ENCODE measurements around the gene RFTN1. TPM values are rescaled to one million over a fixed set of nuclear protein-coding genes. Genes with fewer than 3 reads are reported as not detected.

The RFTN1 gene
- total and polyA plus RNA-seq, 12 donors, result 8.3 to 35.7 (median 17.4) TPM

DNA sequence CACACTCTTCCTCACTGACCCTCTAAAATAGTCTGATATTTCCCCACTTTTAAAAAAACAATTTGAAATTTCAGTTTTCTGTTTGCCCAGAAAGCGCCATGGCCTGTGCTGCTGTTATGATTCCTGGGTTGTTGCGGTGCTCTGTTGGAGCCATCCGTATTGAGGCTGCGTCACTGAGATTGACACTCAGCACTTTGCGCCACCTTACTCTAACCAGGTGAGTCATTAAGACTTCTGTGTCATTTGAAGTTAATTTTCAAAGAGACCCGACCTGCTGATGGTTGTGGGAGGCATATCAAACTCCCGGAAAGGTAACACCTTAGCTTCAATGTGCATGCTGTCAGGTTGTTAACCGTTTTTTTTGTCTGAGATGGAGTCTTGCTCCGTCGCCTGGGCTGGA is 242.6 kb downstream of the RFTN1 start:
- WGBS, 4 donors, result 83 to 96% (median 94%) methylated on average over 10 of the region's 10 CpGs

DNA sequence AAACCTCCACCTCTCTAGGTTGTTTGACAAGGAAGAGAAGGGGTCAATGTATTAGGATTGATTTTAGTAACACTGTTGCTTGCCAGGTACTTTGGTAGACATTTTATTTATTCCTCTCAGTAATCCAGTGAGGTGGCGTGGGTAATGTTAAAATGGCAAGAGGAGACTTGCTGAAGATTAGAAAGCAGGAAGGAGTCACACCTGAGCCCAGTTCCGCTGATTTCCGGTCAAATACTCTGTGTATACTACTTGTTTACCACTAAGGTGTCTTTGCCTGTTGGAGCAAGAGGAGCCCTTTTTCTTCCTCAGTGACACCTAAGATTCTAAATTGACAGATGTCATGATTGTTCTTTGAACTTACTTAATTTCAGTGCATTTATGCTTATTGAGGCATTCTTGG is 246.8 kb downstream of the RFTN1 start:
- intact Hi-C loops (cut with DNase I), result loop anchor here (2.0 to 5.0 kb wide), 2 partner anchors 284 to 286 kb away; no protein-coding TSS in a partner anchor
- no peak for DNase-seq
- H3K4me1 ChIP-seq (replicated peaks in 1 of 2), result peaks cover 12 to 51% of the 10 kb centered on the region in 2 donors
- WGBS, 4 donors, result 86 to 95% (median 89%) methylated on average over 3 of the region's 3 CpGs
- H3K9me3 ChIP-seq (replicated peaks in 1 of 3), result no peaks in the 10 kb centered on the region
- no peak overlapping the region for H3K4me3 ChIP-seq
- no peaks in the 10 kb centered on the region for H3K27me3 ChIP-seq
- TF ChIP-seq CTCF (IDR thresholded peaks at IDR 0.05) (no peak), POLR2A (IDR thresholded peaks at IDR 0.05) (no peak)
- no peak overlapping the region for H3K27ac ChIP-seq
- peaks cover 0 to 10% of the 10 kb centered on the region in 2 donors for H3K36me3 ChIP-seq (replicated peaks in 1 of 2)

More for the DNA sequence above, 242.6 kb downstream of the RFTN1 start:
- DNase-seq, result no peak
- intact Hi-C loops (cut with DNase I), result no loop called here
- H3K4me1 ChIP-seq (replicated peaks in 1 of 2), result peaks cover 2 to 28% of the 10 kb centered on the region in 2 donors
- TF ChIP-seq CTCF (IDR thresholded peaks at IDR 0.05) (no peak), POLR2A (IDR thresholded peaks at IDR 0.05) (no peak)
- H3K9me3 ChIP-seq (replicated peaks in 1 of 3), result no peaks in the 10 kb centered on the region
- H3K27ac ChIP-seq, result no peak overlapping the region
- peaks cover 0 to 15% of the 10 kb centered on the region in 2 donors for H3K36me3 ChIP-seq (replicated peaks in 1 of 2)
- H3K4me3 ChIP-seq, result no peak overlapping the region
- no peaks in the 10 kb centered on the region for H3K27me3 ChIP-seq

Other genes starting within 250 kb of the RFTN1 start
- gene DPH3, start 248.8 kb downstream of the RFTN1 start, total RNA-seq, result 10 to 100 TPM; 12.9 to 39.7 (median 19.2) TPM
- gene DPH3, start 248.8 kb downstream of the RFTN1 start, polyA plus RNA-seq, result 10 to 100 TPM in 1 of 3 donors, 1 to 10 TPM in 2; 6.6 to 42.7 (median 9.4) TPM
- gene OXNAD1, start 248.5 kb downstream of the RFTN1 start, total RNA-seq, result 10 to 100 TPM in 6 of 9 donors, 1 to 10 TPM in 3; 6.5 to 22.2 (median 11.9) TPM
- 10 to 100 TPM in 1 of 3 donors, 1 to 10 TPM in 2; 3.6 to 14.8 (median 6.1) TPM for gene OXNAD1, start 248.5 kb downstream of the RFTN1 start, polyA plus RNA-seq
- not detected for gene DAZL, start 91.7 kb upstream of the RFTN1 start, total RNA-seq
- under 1 TPM in 1 of 3 donors, not detected in 2; 0.07 TPM for gene DAZL, start 91.7 kb upstream of the RFTN1 start, polyA plus RNA-seq